ENCODE data around the gene VN1R2.

- TF ChIP-seq CTCF (IDR thresholded peaks at IDR 0.05; ENCODE audit: low read length): no peak
- TF ChIP-seq EZH2 (IDR thresholded peaks at IDR 0.05; ENCODE audit: borderline replicate concordance, low read length): no peak
Measured at GRCh38 chr19:53272044-53272443, 14.0 kb downstream of the VN1R2 start.

All from OCI-LY1 (cell line).